SK-N-MC (cell line): Measurements from ENCODE around the gene MYO18A.
A peak's percentile ranks its signal among the peaks of the same experiment; 100 is the strongest.

ENCODE experiments used
- DNase-seq: peaks from one replicate; pipeline ENCODE4 v3.0.0-alpha.2; 2011; ENCODE audit warnings: low read depth, low spot score
- H3K27ac ChIP-seq: fragments of 200-600 bp; sonication (generic); 2 replicates; pipeline ENCODE4 v1.5.1; 2016; ENCODE audit warnings: mixed run types
- H3K36me3 ChIP-seq: fragments of 200-600 bp; sonication (generic); 2 replicates; pipeline ENCODE4 v1.6.1; 2017; ENCODE audit warnings: antibody characterized with exemption, low read length, mixed read lengths; ENCODE audit not compliant: insufficient read depth
- H3K4me3 ChIP-seq: fragments of 200-600 bp; sonication (generic); 2 replicates; pipeline ENCODE4 v1.5.1; 2016
- H3K9ac ChIP-seq: fragments of 200-600 bp; sonication (generic); 2 replicates; pipeline ENCODE4 v1.8.0; 2017; ENCODE audit warnings: mixed run types, mixed read lengths; ENCODE audit not compliant: insufficient read length
- H3K9me3 ChIP-seq: fragments of 200-600 bp; sonication (generic); 2 replicates; pipeline ENCODE4 v1.6.1; 2017; ENCODE audit warnings: low read depth, mild to moderate bottlenecking, antibody characterized with exemption, low read length, moderate library complexity, mixed read lengths
- EZH2 ChIP-seq: fragments of 200-600 bp; sonication (generic); IDR thresholded peaks from one replicate; pipeline ENCODE4 v1.6.1; 2017; ENCODE audit warnings: antibody characterized with exemption
- FOXP2 ChIP-seq: optimal IDR thresholded peaks from 2 replicates; pipeline ENCODE3; 2011; ENCODE audit warnings: mild to moderate bottlenecking, moderate library complexity; ENCODE audit not compliant: insufficient read depth; ENCODE audit errors: extremely low read length, control extremely low read depth
- POLR2AphosphoS5 ChIP-seq: IDR thresholded peaks from 2 replicates; pipeline ENCODE4 v1.6.1; 2012; ENCODE audit warnings: mild to moderate bottlenecking, low read depth, low read length, borderline replicate concordance

Gene MYO18A

GRCh38 chr17:29121442-29121841 is 58.8 kb downstream of the MYO18A start:
- TF ChIP-seq FOXP2 (no peak), EZH2 (no peak), POLR2AphosphoS5 (no peak)
- no peaks in the 10 kb centered on the region for H3K9me3 ChIP-seq
- H3K27ac ChIP-seq, result no peak overlapping the region
- no peak for DNase-seq
- no peak overlapping the region for H3K4me3 ChIP-seq
- H3K36me3 ChIP-seq, result no peaks in the 10 kb centered on the region
- H3K9ac ChIP-seq, result no peak overlapping the region

GRCh38 chr17:29120433-29120832 is 59.8 kb downstream of the MYO18A start:
- TF ChIP-seq FOXP2 (no peak), EZH2 (no peak), POLR2AphosphoS5 (no peak)
- no peak overlapping the region for H3K9ac ChIP-seq
- H3K27ac ChIP-seq, result no peak overlapping the region
- no peak for DNase-seq
- H3K9me3 ChIP-seq, result no peaks in the 10 kb centered on the region
- H3K4me3 ChIP-seq, result no peak overlapping the region
- no peaks in the 10 kb centered on the region for H3K36me3 ChIP-seq

- Histone ChIP-seq H3K4me3 (no peak overlapping the region), H3K36me3 (no peaks in the 10 kb centered on the region), H3K27ac (no peak overlapping the region), H3K9me3 (no peaks in the 10 kb centered on the region), H3K9ac (no peak overlapping the region)
- TF ChIP-seq EZH2 (no peak), FOXP2 (no peak), POLR2AphosphoS5 (no peak)
- no peak for DNase-seq
Observed at GRCh38 chr17:29119265-29119664, 60.9 kb downstream of the MYO18A start.

- Histone ChIP-seq H3K9me3 (no peaks in the 10 kb centered on the region), H3K36me3 (no peaks in the 10 kb centered on the region), H3K27ac (no peak overlapping the region), H3K9ac (no peak overlapping the region), H3K4me3 (no peak overlapping the region)
- DNase-seq, result peak; percentile 14
- no peak for TF ChIP-seq FOXP2
Observed at GRCh38 chr17:29116804-29117753, 63.1 kb downstream of the MYO18A start.

- Histone ChIP-seq H3K9ac (no peak overlapping the region), H3K9me3 (no peaks in the 10 kb centered on the region), H3K27ac (no peak overlapping the region), H3K36me3 (no peaks in the 10 kb centered on the region), H3K4me3 (no peak overlapping the region)
- DNase-seq, result peak; percentile 16
- no peak for TF ChIP-seq POLR2AphosphoS5
- no peak for TF ChIP-seq EZH2
- no peak for TF ChIP-seq FOXP2
Observed at GRCh38 chr17:29115961-29116803, 64.0 kb downstream of the MYO18A start.

- Histone ChIP-seq H3K27ac (no peak overlapping the region), H3K4me3 (no peak overlapping the region), H3K36me3 (no peaks in the 10 kb centered on the region), H3K9me3 (no peaks in the 10 kb centered on the region), H3K9ac (no peak overlapping the region)
- TF ChIP-seq FOXP2 (no peak), POLR2AphosphoS5 (no peak), EZH2 (no peak)
- DNase-seq, result no peak
Observed at GRCh38 chr17:29115435-29115834, 64.8 kb downstream of the MYO18A start.

GRCh38 chr17:29114141-29114540 is 66.1 kb downstream of the MYO18A start:
- Histone ChIP-seq H3K4me3 (no peak overlapping the region), H3K9me3 (no peaks in the 10 kb centered on the region), H3K9ac (no peak overlapping the region), H3K27ac (no peak overlapping the region), H3K36me3 (no peaks in the 10 kb centered on the region)
- no peak for DNase-seq
- TF ChIP-seq FOXP2, result no peak
- TF ChIP-seq POLR2AphosphoS5, result no peak
- TF ChIP-seq EZH2, result no peak

- H3K27ac ChIP-seq, result no peak overlapping the region
Observed at GRCh38 chr17:29113334-29113733, 66.9 kb downstream of the MYO18A start.

More at GRCh38 chr17:29113334-29113733, 66.9 kb downstream of the MYO18A start:
- Histone ChIP-seq H3K36me3 (no peaks in the 10 kb centered on the region), H3K9me3 (no peaks in the 10 kb centered on the region), H3K4me3 (no peak overlapping the region), H3K9ac (no peak overlapping the region)
- TF ChIP-seq FOXP2, result no peak
- TF ChIP-seq POLR2AphosphoS5, result no peak
- TF ChIP-seq EZH2, result no peak
- no peak for DNase-seq
